ENCODE results near the gene CCSER1. TPM values are rescaled to one million over a fixed set of nuclear protein-coding genes. Genes with fewer than 3 reads are reported as not detected.

CCSER1 gene
- total RNA-seq, 1 donor: 0.43 TPM

- DNase-seq (ENCODE audit: low read depth): no peak
- H3K4me3 ChIP-seq (ENCODE audit: low read depth, low read length): no peak overlapping the region
- TF ChIP-seq, protein P1, sequence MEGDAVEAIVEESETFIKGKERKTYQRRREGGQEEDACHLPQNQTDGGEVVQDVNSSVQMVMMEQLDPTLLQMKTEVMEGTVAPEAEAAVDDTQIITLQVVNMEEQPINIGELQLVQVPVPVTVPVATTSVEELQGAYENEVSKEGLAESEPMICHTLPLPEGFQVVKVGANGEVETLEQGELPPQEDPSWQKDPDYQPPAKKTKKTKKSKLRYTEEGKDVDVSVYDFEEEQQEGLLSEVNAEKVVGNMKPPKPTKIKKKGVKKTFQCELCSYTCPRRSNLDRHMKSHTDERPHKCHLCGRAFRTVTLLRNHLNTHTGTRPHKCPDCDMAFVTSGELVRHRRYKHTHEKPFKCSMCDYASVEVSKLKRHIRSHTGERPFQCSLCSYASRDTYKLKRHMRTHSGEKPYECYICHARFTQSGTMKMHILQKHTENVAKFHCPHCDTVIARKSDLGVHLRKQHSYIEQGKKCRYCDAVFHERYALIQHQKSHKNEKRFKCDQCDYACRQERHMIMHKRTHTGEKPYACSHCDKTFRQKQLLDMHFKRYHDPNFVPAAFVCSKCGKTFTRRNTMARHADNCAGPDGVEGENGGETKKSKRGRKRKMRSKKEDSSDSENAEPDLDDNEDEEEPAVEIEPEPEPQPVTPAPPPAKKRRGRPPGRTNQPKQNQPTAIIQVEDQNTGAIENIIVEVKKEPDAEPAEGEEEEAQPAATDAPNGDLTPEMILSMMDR (IDR thresholded peaks at IDR 0.05; ENCODE audit: insufficient read depth, low read depth, low read length): no peak
Observed at GRCh38 chr4:91470671-91471070, 1343.5 kb downstream of the CCSER1 start.

DNA sequence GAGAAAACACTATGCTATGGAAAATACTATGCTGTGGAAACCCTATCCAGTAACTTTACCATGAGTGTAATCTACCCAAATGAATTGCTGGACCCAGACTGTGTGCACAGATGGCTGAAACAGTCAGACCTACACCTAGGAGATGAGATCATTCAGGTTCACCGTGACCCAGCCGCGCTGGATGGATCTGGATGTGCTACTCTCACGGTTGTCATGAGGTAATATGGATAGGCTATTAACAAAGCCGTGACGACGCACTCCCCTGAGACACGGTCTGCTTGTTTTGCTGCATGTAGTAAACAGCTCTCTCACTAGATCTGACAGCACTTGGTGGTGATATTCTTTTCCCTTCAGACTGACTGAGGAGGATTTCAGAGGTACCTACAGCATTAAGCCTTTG is 1344.1 kb downstream of the CCSER1 start:
- TF ChIP-seq, protein P1 (IDR thresholded peaks at IDR 0.05; ENCODE audit: insufficient read depth, low read depth, low read length): no peak
- no peak for DNase-seq (ENCODE audit: low read depth)

GRCh38 chr4:91472046-91472445 is 1344.9 kb downstream of the CCSER1 start:
- TF ChIP-seq, protein P1 (IDR thresholded peaks at IDR 0.05; ENCODE audit: insufficient read depth, low read depth, low read length): no peak
- no peak for DNase-seq (ENCODE audit: low read depth)
- H3K4me3 ChIP-seq (ENCODE audit: low read depth, low read length): no peak overlapping the region

More for the DNA sequence above, 1344.1 kb downstream of the CCSER1 start:
- no peak overlapping the region for H3K4me3 ChIP-seq (ENCODE audit: low read depth, low read length)

GRCh38 chr4:91485415-91485814 is 1358.2 kb downstream of the CCSER1 start:
- H3K4me3 ChIP-seq (ENCODE audit: low read depth, low read length): no peak overlapping the region
- TF ChIP-seq, protein P1 (IDR thresholded peaks at IDR 0.05; ENCODE audit: insufficient read depth, low read depth, low read length): no peak
- DNase-seq (ENCODE audit: low read depth): no peak

- no peak for DNase-seq (ENCODE audit: low read depth)
- TF ChIP-seq, protein P1 (IDR thresholded peaks at IDR 0.05; ENCODE audit: insufficient read depth, low read depth, low read length): no peak
- no peak overlapping the region for H3K4me3 ChIP-seq (ENCODE audit: low read depth, low read length)
Observed at GRCh38 chr4:91488946-91489345, 1361.8 kb downstream of the CCSER1 start.

- DNase-seq (ENCODE audit: low read depth): no peak
- H3K4me3 ChIP-seq (ENCODE audit: low read depth, low read length): no peak overlapping the region
- TF ChIP-seq, protein P1 (IDR thresholded peaks at IDR 0.05; ENCODE audit: insufficient read depth, low read depth, low read length): no peak
Observed at GRCh38 chr4:91497892-91498291, 1370.7 kb downstream of the CCSER1 start.

GRCh38 chr4:91502365-91502764 is 1375.2 kb downstream of the CCSER1 start:
- DNase-seq (ENCODE audit: low read depth): no peak
- no peak overlapping the region for H3K4me3 ChIP-seq (ENCODE audit: low read depth, low read length)
- TF ChIP-seq, protein P1 (IDR thresholded peaks at IDR 0.05; ENCODE audit: insufficient read depth, low read depth, low read length): no peak

All from fibroblast of villous mesenchyme (primary cell).